IMR-90 (cell line): ENCODE data around the gene DYNLRB1.

Experiments
- BHLHE40 ChIP-seq: fragments of 150-350 bp; IDR thresholded peaks from 2 replicates; pipeline ENCODE4 v1.6.1; 2016; ENCODE audit warnings: mild to moderate bottlenecking, low read depth, low read length
- CTCF ChIP-seq: conservative IDR thresholded peaks from 2 replicates; pipeline ENCODE4 v1.5.1; 2012; ENCODE audit warnings: mild to moderate bottlenecking, low read depth, low read length, improper control_type of control experiment
- FOS ChIP-seq: fragments of 150-350 bp; IDR thresholded peaks from 2 replicates; pipeline ENCODE4 v1.6.1; 2016; ENCODE audit warnings: low read depth, low read length
- POLR2A ChIP-seq: IDR thresholded peaks from 2 replicates; pipeline ENCODE4 v1.6.1; 2012; ENCODE audit warnings: mild to moderate bottlenecking, low read depth, low read length
- RAD21 ChIP-seq: IDR thresholded peaks from 2 replicates; pipeline ENCODE4 v1.6.1; 2012; ENCODE audit warnings: low read length, improper control_type of control experiment
- RFX5 ChIP-seq: IDR thresholded peaks from 2 replicates; pipeline ENCODE4 v1.8.0; 2012; ENCODE audit warnings: low read depth, mild to moderate bottlenecking, low read length, moderate library complexity
- TF ChIP-seq, protein P1 (sequence below): fragments of 150-350 bp; IDR thresholded peaks from 2 replicates; pipeline ENCODE4 v1.6.1; 2017; ENCODE audit warnings: mild to moderate bottlenecking, antibody characterized with exemption, low read length, low read depth

DNA sequence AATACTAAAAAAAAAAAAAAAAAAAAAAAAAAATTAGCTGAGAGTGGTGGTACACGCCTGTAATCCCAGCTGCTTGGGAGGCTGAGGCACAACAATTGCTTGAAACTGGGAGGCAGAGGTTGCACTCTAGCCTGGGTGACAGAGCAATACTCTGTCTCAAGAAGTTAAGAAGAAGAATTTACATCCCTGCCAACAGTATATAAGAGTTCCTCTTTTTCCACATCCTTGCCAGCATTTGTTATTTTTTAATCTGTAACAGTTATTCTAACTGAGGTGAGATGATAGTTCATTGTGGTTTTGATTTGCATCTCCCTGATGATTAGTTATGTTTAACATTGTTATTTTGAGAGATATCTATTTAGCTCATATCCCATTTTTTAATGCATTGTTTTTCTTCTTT is 20.3 kb upstream of the DYNLRB1 start:
- TF ChIP-seq CTCF (no peak), POLR2A (no peak), BHLHE40 (no peak), RAD21 (no peak), RFX5 (no peak), FOS (no peak)
- TF ChIP-seq, protein P1, sequence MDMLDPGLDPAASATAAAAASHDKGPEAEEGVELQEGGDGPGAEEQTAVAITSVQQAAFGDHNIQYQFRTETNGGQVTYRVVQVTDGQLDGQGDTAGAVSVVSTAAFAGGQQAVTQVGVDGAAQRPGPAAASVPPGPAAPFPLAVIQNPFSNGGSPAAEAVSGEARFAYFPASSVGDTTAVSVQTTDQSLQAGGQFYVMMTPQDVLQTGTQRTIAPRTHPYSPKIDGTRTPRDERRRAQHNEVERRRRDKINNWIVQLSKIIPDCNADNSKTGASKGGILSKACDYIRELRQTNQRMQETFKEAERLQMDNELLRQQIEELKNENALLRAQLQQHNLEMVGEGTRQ: no peak
